ENCODE data around the gene CUBN. TPM values are rescaled to one million over a fixed set of nuclear protein-coding genes. Genes with fewer than 3 reads are reported as not detected.

Gene CUBN
- total and polyA plus RNA-seq, 10 of the 15 experiments (the other 5 are each of a cell fraction or from before 2014, with no cell fraction given), result under 0.01 to 0.14 (median 0.02) TPM; not detected in 6

DNA sequence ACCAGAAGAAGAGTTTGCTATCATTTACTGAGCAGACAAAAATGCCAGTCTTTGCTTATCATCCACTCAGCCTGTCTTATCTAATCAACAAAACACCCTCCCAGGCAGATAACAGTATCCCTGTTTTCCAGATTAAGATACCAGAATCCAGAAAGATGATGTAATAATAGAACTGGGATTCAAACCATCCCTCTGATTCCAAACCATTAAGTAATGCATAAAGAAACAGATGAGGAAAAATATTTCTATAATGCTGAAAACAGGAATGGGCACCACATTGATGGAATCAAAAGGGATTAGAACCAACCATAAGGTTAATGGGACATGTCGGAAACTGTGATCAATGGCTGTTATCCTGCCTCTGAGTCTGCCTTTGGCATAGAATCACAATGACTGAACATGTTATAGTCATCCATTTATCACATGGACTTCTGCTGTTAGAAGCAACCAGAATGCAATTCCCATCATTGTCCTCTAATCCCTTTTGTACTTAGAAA is 220.3 kb downstream of the CUBN start:
- Histone ChIP-seq H3K36me3 (ENCODE audit: control insufficient read depth in 2 of 2, insufficient read depth in 2 of 2, low read length in 1 of 2) (no peaks in the 10 kb centered on the region), H3K27ac (ENCODE audit: control insufficient read depth, insufficient read depth) (no peak overlapping the region), H3K9me3 (replicated peaks; ENCODE audit: control insufficient read depth, insufficient read depth, low read length) (no peaks in the 10 kb centered on the region), H3K79me2 (ENCODE audit: control insufficient read depth, insufficient read depth, low read length) (no peaks in the 10 kb centered on the region), H3K27me3 (replicated peaks in 1 of 2; ENCODE audit: control insufficient read depth in 2 of 2, insufficient read depth in 2 of 2, low read length in 1 of 2) (no peaks in the 10 kb centered on the region), H3K9ac (ENCODE audit: control insufficient read depth, insufficient read depth, low read length) (no peak overlapping the region), H3K4me3 (no peak overlapping the region), H4K20me1 (ENCODE audit: control insufficient read depth, insufficient read depth) (no peaks in the 10 kb centered on the region), H3K4me1 (ENCODE audit: control insufficient read depth, insufficient read depth, low read length) (no peaks in the 10 kb centered on the region), H3K4me2 (ENCODE audit: control insufficient read depth, insufficient read depth) (no peak overlapping the region), H2AFZ (ENCODE audit: control insufficient read depth, low read depth, low read length) (no peak overlapping the region)
- CTCF ChIA-PET, result no interaction called here
- intact Hi-C loops (cut with micrococcal nuclease; ENCODE audit: unreplicated experiment) (no loop called here), in situ Hi-C loops (cut with MboI) (no loop called here)
- RAD21 ChIA-PET (ENCODE audit: unreplicated experiment), result no interaction called here
- BruUV-seq (replicated peaks), result no TSS peak
- POLR2A ChIA-PET, result no interaction called here
- FAIRE-seq (no peak), DNase-seq (ENCODE audit: low read depth, low spot score) (no peak), ATAC-seq (no peak)
- SMC1A ChIA-PET (ENCODE audit: uncharacterized antibody, unreplicated experiment), result no interaction called here
- 93% methylated on average over 1 of the region's 1 CpG for WGBS (ENCODE audit: insufficient coverage, insufficient replicate concordance, low lambda C conversion rate, missing lambda C conversion rate)
- TF ChIP-seq GATAD2B (conservative IDR thresholded peaks at IDR 0.05; ENCODE audit: low read depth) (no peak), SUPT20H (IDR thresholded peaks at IDR 0.05; ENCODE audit: borderline replicate concordance, control insufficient read depth, low read depth, low read length) (no peak), NRF1 (conservative IDR thresholded peaks at IDR 0.05; ENCODE audit: low read depth, low read length) (no peak), NR2F1 (conservative IDR thresholded peaks at IDR 0.05) (no peak), POU2F2 (IDR thresholded peaks at IDR 0.05; ENCODE audit: borderline replicate concordance, low read depth, low read length) (no peak), NFYA (IDR thresholded peaks at IDR 0.05; ENCODE audit: borderline replicate concordance, low read depth, low read length) (no peak), WRNIP1 (IDR thresholded peaks at IDR 0.05; ENCODE audit: borderline replicate concordance, low read depth, low read length) (no peak), STAT3 (IDR thresholded peaks at IDR 0.05; ENCODE audit: low read depth, low read length) (no peak), YBX1 (IDR thresholded peaks at IDR 0.05) (no peak)
- TF ChIP-seq, protein P1, sequence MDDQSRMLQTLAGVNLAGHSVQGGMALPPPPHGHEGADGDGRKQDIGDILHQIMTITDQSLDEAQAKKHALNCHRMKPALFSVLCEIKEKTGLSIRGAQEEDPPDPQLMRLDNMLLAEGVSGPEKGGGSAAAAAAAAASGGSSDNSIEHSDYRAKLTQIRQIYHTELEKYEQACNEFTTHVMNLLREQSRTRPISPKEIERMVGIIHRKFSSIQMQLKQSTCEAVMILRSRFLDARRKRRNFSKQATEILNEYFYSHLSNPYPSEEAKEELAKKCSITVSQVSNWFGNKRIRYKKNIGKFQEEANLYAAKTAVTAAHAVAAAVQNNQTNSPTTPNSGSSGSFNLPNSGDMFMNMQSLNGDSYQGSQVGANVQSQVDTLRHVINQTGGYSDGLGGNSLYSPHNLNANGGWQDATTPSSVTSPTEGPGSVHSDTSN (IDR thresholded peaks at IDR 0.05; ENCODE audit: insufficient replicate concordance, low read depth, low read length), result no peak
- TF ChIP-seq, protein P2, sequence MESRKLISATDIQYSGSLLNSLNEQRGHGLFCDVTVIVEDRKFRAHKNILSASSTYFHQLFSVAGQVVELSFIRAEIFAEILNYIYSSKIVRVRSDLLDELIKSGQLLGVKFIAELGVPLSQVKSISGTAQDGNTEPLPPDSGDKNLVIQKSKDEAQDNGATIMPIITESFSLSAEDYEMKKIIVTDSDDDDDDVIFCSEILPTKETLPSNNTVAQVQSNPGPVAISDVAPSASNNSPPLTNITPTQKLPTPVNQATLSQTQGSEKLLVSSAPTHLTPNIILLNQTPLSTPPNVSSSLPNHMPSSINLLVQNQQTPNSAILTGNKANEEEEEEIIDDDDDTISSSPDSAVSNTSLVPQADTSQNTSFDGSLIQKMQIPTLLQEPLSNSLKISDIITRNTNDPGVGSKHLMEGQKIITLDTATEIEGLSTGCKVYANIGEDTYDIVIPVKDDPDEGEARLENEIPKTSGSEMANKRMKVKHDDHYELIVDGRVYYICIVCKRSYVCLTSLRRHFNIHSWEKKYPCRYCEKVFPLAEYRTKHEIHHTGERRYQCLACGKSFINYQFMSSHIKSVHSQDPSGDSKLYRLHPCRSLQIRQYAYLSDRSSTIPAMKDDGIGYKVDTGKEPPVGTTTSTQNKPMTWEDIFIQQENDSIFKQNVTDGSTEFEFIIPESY (IDR thresholded peaks at IDR 0.05), result no peak

Data from GM12878 (cell line).